DMS 273 (cell line): Measurements from ENCODE around the gene PTPRG.
"Not testable (repeated sequence)": the region's sequence is repeated elsewhere in the genome, so short reads cannot be mapped to it uniquely, and the experiment has no call there.

ENCODE experiments used
- DNase-seq: peaks from one replicate; lab custom pipeline; 2025; ENCODE audit not compliant: unreplicated experiment; lab: John Stamatoyannopoulos, UW

PTPRG gene

DNA sequence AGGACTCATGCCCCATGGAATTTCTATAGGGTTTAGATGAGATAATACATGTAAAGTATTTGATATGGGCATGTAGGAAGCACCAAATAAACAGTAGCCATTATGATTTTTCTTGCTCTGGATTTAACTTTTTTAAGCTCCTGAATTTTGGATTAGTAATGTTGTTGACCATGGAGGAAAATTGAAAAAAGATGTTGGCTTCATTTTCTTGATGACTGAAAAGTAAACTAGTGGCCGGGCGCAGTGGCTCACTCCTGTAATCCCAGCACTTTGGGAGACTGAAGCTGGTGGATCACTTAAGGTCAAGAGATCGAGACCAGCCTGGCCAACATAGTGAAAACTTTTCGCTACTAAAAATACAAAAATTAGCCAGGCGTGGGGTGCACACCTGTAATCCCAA, 120.3 kb downstream of the PTPRG start:
- DNase-seq = no peak

DNA sequence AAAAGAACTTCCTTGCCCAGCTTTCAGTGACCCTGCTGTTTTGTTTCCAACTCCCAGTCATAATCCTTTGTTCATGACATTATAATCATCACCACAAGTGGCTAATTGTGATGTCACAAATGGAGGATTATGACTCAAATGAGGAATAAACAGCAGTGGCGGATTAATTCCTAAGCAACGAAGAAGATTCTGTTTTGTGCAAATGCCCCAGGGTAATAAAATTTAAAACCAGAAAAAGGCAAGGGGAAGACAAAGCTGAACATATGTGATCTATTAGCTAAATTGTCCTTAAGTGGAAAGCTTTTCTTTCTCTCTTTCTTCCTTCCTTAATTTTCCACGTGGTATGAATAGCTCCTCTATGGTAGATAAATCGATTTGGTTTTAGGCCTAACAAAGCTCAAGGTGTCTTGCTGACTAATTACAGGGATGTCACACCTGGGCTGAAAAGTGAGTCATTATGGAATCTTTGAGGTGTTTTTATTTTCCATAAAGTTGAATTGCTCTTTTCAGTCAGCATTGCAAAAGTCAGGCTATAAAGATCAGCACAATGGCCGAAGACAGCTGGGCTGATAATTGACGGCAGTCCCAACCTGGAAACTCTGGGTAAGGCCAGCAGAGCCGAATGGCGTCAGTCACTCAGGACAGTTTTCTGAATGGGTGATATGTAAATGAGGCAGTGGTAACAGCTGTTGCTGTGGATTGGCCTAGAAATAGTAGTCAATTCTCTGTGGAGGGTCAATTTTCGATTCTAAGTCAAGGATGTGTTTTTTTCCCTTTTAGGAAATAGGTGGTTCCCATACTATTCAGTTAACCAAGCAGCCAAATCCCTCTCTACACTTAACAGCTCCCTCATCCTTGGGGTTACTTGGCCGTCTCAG, 121.5 kb downstream of the PTPRG start:
- peak; percentile 55 for DNase-seq

DNA sequence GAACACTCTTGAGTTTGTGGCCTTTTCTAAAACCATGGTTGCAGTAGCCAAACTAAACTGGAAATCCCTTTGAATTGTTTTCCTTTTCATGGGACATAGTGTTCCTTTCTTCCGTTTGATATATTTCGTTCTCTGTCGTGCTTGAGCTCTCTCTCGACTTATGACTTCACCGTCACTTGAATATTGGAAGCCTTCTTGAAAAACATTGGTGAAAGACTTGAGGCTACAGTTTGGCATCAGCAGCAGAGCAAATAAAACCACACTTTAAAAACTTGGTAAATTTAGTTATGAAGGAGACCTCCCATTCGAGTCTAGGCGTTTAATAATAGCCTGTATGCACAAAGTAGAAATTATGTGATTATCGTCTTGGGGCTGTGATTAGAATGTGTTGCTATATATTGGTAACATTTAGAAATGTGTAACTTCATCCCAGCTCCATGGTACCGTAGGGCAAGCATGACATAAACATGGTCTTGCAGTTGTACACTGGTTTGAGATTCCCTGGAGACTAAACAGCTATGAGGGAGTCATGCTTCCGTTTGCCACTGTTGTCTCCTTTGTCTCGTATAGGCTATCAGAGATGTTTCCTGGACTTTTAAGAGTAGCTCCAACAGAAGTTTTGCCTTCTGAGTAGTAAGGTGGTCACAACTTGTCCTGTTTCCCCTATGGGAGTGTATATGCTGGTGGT, 122.3 kb downstream of the PTPRG start:
- DNase-seq = no peak

DNA sequence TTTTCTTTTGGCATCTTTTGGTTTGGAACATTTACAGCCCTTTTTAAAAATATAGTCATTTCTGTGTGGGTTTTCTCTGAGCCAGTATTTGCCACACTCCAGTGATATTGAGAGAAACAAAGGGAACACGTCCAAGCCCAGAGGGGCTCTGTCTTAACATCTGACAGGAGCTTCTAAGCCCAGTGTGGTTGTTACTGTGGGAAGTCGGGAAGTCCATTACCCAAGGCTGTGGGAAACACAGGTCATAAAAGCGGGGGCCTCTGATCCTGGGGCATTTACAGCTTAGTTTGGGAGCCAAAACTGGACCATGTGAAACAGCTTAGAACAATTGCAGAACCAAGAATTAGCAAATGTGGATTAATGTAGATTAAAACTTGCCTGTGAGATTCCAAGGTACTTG, 123.0 kb downstream of the PTPRG start:
- DNase-seq = no peak

DNA sequence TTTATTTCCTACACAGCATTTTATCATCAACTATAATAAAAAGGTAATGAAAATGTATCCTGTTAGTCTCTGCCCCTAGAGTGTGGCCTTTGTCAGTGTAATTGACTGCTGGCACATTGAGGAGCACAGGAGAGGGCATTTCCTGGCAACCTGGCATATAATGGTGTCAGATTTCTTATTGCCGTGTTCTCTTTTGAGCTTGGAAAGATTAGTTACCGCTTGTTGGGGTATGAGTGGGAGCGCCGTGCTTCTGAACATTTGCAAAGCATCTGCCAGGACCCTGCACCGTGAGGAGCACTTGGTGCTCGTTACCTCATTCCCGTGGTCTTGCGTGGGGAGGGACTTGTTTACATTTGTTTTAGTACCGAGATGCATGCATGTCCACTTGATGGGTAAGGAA, 124.4 kb downstream of the PTPRG start:
- peak; percentile 78 for DNase-seq

DNA sequence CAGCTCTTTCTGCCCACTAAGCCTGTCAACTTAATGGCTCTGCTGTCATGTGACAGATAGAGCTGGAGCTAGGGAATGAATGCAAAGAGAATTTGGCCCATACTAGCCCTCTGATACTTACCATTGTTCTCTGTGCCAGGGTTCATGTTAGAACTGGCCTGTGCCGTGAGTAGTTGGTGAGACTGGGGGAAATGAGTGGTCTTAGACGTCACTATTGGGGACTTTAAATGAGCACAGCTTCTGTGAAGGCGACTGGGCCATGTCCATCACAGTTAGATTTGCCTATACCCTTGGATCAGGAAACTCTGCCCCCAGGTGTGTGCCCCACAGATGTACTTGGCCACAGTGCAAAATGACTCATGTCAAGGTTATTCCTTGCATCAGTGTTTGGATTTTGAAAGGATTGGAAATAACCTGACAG, 124.9 kb downstream of the PTPRG start:
- no peak for DNase-seq

DNA sequence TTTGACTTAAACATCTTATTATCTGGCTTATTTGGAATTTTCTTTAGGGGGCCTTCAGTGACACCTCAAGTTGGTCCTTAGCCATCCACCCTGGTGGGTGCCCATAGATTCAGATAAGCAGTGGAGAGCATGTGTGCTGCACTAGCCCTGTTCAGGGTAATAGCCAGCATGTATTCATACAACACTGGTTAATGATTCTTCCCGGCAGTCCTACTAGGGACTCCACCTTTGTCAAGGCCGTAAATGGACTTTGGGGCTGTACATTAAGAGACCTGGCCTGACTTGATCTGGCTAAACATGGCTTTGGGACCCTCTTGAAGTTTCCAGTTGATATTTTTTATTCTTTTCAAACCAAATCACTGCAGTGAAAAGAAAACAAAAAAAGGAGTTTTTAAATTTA, 125.8 kb downstream of the PTPRG start:
- no peak for DNase-seq

DNA sequence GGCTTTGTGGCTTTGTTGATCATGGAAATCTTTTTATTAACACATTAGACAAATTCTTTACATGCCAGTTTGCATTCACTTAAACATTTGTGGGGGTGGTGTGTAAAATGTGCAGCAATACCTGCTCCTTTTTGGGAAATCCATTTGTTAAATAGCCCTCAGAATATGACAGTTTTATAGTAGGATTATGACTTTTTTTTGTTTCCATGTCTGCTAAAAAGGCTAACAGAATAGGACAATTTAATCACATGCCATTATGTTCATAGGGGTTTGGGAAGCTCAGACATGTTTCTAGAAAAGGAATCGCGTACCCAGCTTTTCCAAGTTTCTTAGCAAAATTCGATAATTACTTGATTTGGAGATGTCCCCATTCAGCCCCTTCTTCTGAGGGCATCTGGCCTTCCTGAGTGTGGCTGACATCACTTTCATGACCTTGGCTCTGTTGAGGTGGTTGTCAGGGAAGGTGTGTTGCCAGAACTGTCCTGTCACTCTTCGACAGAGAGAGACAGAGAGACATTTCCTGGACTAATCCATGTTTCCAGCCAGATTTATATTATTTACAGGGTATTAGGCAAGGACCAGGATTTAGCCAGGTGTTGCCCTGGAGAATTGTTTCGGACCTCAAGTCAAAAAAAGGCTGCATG, 126.4 kb downstream of the PTPRG start:
- DNase-seq = no peak

DNA sequence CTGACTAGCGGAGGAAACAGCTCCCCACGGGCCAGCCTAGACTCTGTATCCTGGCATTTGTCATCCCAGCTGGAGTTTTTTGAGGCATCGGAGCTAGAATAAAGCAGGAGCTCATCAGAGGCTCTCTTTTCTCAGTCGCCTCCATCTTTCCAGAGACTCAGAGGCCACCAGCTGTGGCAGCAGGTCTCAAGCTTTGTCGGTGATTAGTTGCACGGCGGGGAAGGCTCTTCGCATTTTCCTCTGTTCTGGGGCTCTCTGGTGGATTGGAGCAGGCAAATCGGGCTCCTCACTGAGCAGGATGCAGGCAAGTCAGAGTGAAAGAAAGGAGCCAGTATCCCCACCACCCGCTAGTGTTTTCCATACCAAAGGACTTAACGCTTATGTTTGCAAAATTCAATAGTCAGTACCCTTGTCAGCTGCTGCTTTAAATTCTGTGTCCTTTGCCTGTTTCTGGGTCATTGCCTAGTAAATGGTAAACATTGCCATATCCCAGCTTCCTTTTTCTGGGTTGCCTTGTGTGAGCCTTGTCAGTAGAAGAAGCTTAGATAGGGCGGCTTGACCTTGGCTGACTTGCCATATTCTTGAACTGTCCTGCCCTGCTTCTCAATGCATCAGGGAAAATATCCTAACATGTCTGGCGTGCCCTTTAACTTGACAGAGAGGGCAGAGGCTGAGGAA, 127.1 kb downstream of the PTPRG start:
- no peak for DNase-seq

DNA sequence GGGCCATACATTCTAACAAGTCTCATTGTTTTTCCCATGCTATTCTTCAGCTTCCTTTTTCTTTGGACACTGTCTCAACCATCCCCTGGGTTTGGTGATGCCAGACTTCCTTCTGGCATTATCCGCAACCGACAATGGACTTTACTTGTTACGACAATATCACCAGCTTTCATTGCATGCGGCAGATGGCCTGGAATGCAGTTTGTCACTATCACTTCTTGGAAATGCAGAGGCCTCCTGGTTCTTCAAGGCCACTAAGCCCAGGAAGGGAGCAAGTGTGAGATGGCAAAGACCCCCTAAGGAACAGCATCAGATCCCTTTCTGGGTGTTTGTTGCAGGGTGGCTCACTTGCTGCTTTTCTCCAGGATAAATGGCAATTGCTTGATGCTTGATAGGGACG, 128.6 kb downstream of the PTPRG start:
- no peak for DNase-seq

DNA sequence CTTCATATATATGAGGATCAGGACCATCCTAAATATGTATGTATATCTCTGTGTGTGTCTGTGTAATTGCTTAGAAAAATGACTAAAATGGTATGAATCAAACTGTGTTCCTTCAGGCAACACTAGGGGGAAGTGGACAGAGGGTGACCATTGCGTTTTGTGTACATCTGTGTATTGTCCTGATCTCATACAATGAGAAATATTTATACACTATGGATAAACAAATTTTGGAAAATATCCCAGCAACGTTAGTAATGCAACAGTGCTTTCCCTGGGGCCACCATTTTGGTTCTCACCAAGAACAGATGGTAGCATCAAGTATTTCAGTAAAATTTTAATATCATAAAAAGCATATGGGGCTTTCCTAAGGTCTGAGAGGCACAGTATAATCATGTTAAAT, 130.1 kb downstream of the PTPRG start:
- no peak for DNase-seq

DNA sequence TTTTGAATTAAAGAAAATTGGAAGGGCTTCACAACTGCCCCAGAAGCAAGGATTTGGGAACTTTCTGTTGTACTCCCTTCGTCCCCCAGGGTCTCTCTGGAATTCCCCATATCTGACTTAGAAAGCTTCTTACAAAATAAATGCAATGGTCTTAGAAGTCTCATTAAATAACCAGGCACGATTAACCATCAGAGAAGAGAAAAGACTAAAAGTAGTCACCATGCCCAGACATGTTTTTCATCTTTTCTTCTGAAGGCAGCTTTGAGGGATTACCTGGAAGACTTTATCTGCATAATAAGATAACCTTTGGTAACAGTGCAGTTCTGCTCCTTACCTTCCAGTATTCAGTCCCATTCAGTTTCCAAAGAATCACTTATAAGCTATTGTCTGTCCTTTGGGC, 135.9 kb downstream of the PTPRG start:
- no peak for DNase-seq

DNA sequence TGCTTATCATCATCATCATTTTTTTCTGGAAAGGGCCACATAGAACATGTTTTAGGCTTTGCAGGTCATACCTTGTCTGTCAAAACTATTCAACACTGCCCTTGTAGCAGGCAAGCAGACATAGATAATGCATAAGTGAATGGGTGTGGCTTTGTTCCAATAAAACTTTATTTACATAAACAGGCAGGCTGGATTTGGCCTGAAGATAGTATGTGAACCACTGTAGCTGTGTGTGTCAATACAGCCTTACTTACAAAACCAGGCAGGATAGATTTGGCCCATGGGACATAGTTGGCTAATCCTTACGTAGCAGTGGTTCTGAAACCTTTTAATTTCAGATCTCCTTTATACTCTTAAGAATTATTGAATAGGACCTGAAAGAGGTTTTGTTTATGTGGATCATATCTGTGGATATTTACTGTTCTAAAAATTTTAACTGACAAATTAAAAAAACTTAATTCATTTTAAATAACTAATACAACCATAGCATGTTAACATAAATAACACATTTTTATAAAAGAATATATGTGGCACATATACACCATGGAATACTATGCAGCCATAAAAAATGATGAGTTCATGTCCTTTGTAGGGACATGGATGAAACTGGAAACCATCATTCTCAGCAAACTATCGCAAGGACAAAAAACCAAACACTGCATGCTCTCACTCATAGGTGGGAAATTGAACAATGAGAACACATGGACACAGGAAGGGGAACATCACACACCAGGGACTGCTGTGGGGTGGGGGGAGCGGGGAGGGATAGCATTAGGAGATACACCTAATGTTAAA, 137.1 kb downstream of the PTPRG start:
- not testable (repeated sequence) for DNase-seq

DNA sequence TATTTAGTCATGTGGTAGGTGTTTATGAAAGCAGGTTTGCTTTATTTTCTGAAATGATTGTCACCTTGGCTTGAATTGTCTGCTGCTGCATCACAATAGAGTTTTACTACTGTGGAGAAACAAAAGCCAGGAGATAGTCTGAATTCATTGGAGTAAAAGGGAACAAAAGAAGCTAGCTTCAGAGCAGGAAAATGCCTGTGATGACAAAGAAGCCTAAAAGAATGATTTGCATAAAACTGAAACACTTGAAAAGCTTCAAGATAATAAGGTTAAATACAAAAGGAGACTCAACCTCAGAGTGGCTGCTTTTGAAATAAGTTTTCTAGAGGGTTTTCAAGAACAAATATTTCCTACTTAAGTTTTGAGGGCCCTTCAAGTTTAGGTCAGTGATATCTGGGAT, 138.3 kb downstream of the PTPRG start:
- no peak for DNase-seq

DNA sequence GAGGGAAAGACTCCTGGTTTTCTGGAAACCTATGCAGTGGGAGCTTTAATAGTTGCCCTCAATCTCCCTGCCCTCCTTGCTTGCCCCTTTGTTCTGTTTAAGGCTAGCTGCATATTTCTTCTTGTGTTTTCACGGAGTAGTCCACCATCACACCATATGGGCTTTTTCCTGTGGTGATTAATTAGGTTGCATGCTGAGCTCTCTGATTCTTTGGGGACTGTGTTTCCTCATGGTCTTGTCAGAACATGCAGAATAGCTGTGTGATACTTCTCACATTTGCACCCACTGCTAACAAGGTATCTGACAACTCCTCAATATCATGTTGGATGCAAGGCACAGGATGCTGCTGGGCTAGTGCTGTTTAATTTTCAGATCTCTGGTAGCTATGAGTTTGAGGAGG, 139.6 kb downstream of the PTPRG start:
- DNase-seq = peak; percentile 76

DNA sequence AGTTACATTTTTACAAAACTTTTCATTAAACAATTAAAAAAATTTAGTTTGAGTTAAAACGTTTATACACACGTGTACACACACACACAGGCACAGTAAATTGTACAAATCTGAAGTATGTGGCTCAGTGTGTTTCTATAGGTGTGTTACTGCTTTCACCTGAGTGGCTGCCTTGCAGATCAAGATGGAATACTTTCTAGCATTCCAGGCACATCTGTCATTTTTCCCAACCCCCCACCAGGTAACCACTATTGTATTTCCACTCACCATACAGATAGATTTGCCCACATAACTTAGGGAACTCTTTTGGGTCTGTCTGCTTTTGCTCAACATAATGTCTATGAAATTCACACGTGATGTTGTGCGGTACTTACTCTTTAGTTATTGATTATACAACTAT, 141.1 kb downstream of the PTPRG start:
- no peak for DNase-seq

DNA sequence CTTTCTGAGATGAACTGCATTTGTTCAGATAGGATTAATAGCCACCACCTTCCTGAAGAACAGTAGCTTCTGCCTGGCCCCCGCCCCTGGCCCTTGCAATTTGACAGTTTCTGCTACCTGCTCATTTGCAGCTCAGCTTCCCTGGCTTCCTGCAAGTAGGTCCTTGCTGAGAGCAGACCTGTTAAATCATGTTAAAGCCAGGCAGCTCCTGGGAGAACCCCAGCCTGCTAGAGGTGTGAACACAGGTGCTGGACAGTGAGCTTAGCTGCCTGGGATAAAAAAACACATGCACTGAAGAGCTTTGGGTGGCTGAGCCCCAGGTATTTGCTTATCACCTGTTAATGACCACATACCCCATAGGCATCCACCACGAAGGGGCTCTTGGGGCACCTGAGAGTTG, 143.4 kb downstream of the PTPRG start:
- DNase-seq = no peak

DNA sequence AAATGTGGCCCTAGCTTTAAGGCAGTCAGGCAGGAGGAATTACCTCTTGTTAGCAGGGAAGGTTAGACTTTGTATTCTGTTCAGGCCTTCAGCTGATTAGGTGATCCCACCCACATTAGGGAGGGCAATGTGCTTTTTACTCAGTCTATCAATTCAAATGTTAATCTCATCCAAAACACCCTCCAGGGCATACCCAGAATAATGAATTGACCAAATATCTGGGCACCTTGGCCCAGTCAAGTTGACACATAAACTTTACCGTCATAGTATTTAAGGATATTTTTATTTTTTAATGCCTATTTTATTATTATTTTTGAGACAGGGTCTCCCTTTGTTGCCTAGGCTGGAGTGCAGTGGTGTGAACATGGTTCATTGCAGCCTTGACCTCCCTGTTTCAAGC, 146.1 kb downstream of the PTPRG start:
- DNase-seq = no peak

DNA sequence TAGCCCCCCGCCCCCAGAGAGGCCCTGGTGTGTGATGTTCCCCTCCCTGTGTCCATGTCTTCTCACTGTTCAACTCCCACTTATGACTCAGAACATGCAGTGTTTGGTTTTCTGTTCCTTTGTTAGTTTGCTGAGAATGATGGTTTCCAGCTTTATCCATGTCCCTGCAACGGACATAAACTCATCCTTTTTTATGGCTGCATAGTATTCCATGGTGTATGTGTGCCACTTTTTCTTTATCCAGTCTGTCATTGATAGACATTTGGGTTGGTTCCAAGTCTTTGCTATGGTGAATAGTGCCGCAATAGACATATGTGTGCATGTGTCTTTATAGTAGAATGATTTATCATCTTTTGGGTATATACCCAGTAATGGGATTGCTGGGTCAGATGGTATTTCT, 149.5 kb downstream of the PTPRG start:
- not testable (repeated sequence) for DNase-seq

DNA sequence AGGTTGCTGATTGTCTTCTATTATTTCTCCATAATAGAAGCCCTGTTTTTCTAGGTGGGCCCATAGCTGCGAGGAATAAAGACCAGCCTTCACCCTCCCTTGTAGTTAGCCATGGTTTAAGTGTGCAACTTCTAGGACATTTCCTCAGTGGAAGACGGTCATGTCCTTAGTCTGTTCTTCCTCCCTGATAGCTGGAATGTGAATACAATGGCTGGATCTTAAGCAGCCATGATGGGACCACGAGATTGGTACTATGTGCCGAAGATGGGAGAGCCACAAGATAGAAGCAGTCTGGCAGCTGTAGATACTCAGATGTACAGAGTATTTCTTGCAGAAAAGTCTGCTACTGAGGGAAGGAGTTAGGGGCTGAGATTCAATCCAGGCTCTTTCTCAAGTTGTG, 152.9 kb downstream of the PTPRG start:
- no peak for DNase-seq
